Measurements from ENCODE around the gene LRRC27. TPM values are rescaled to one million over a fixed set of nuclear protein-coding genes. Genes with fewer than 3 reads are reported as not detected.
"Not testable (repeated sequence)": the region's sequence is repeated elsewhere in the genome, so short reads cannot be mapped to it uniquely, and the experiment has no call there.

Gene LRRC27
- total RNA-seq, 1 donor from 2014 or later, result 3.8 TPM

GRCh38 chr10:132310701-132311337, 21.2 kb upstream of the LRRC27 start:
- peak; percentile 44 for DNase-seq (ENCODE audit: low spot score)
- intact Hi-C loops (cut with DNase I), result no loop called here

DNA sequence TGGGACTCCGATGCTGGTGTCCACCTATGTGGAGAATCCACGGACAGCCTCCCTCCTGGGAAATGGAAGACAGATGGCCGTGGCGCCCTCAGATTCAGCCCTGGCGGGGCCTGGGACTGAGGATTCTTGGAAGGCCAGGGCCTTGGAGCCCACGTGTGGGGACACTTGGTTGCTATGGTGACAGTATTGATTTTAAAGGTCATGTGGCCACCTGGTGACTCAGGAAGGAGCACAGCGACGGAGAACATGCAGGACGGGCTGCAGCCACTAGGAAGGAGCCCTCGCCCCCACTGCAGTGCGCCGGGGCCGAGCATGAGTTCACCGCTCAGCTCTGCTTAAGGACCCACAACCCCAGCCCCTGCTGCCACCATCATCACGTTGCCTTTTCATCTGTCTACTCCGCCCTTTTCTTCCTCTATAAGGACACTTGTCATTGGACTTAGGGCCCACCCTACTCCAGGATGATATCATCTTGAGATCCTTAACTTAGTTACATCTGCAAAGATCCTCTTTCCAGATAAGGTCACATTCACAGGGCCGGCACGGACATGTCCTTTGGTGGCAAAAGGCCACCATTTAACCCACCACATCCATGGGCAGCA, 20.6 kb upstream of the LRRC27 start:
- intact Hi-C loops (cut with DNase I), result no loop called here
- DNase-seq (ENCODE audit: low spot score), result peak; percentile 62

DNA sequence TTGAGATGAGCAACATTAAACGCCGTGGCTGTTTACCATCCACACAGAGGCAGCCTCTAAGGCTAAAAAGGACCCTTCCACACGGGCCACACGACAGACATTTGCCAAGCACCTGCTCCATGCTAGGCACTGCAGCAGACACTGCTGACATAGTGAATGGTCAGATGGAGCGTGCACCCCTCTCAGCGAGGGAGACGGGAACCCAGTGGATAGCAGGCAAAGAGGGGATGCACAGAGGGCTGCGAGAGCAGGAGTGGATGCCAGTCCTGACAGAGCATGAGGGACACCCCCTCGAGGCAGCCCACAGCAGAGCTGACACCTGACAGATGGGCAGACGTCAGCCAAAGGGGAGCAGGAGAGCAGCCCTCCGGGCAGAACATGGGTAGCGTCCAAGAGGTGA, 18.7 kb upstream of the LRRC27 start:
- no peak for DNase-seq (ENCODE audit: low spot score)
- intact Hi-C loops (cut with DNase I), result no loop called here

DNA sequence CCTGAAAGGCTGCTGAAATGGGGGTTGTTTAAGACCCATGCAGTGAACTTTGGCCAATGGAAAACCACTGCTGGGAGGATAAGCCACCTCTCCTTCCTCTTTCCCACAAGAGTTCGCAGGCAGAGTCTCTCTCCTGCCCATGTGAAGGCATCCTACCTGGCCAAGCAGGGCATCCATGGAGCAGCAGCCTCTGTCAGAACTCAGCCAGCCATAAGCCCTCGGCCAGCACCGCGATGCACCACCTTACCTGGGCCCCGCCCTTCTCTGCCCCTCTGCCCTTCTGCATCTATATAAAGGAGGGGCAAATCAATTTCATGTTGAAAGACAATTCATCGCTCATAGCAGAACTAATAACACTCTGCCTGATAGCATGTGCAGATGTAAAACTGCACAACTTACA, 18.1 kb upstream of the LRRC27 start:
- intact Hi-C loops (cut with DNase I), result no loop called here
- DNase-seq (ENCODE audit: low spot score), result no peak

DNA sequence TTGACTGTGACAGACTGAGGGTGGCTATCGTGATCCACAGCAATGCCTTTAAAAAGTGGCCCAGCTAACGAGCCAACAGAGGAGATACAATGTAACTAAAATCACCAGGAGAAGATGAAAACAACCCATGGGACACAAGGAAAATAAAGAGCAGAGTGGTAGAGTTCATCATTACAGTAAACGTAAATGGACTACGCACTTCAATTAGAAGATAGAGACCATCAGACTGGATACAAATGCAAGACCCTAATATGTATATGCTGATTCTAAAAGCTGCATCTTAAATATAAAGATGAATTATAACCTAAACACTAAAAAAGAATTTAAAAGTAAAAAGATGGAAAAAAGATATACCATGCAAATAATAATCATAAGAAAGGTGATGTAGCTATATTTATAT, 17.7 kb upstream of the LRRC27 start:
- DNase-seq (ENCODE audit: low spot score), result no peak
- intact Hi-C loops (cut with DNase I), result no loop called here

- DNase-seq (ENCODE audit: low spot score); intact Hi-C loops (cut with DNase I): not testable (repeated sequence)
Observed at GRCh38 chr10:132314881-132315280, 17.1 kb upstream of the LRRC27 start.

DNA sequence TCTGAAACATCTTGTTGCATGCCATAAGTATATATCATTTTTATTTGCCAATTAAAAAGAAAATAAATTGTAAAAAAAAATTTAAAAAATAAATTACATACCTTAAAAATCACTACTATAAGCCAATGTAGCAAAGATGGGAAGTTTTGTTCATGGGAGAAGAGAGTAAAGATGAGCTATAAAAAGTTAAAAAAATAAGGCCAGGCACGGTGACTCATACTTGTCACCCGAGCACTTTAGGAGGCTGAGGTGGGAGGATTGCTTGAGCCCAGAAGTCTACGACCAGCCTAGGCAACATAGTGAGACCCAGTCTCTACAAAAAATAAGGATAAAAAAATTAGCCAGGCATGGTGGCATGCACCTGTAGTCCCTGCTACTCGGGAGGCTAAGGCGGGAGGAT, 15.9 kb upstream of the LRRC27 start:
- intact Hi-C loops (cut with DNase I), result no loop called here
- DNase-seq (ENCODE audit: low spot score), result no peak

DNA sequence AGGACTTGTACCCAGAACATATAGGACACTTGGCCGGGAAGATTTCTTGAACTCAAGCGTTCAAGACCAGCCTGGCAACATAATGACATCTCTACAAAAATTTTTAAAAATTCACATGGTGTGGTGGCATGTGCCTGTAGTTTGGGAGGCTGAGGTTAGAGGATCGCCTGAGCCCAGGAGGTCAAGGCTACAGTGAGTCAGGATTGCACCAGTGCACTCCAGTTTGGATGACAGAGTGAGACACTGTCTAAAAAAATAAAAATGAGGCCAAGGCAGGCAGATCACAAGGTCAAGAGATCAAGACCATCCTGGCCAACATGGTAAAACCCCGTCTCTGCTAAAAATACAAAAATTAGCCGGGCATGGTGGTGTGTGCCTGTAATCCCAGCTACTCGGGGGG, 14.5 kb upstream of the LRRC27 start:
- intact Hi-C loops (cut with DNase I); DNase-seq (ENCODE audit: low spot score): not testable (repeated sequence)

- intact Hi-C loops (cut with DNase I), result no loop called here
- DNase-seq (ENCODE audit: low spot score), result no peak
Observed at GRCh38 chr10:132319853-132320653, 11.9 kb upstream of the LRRC27 start.

DNA sequence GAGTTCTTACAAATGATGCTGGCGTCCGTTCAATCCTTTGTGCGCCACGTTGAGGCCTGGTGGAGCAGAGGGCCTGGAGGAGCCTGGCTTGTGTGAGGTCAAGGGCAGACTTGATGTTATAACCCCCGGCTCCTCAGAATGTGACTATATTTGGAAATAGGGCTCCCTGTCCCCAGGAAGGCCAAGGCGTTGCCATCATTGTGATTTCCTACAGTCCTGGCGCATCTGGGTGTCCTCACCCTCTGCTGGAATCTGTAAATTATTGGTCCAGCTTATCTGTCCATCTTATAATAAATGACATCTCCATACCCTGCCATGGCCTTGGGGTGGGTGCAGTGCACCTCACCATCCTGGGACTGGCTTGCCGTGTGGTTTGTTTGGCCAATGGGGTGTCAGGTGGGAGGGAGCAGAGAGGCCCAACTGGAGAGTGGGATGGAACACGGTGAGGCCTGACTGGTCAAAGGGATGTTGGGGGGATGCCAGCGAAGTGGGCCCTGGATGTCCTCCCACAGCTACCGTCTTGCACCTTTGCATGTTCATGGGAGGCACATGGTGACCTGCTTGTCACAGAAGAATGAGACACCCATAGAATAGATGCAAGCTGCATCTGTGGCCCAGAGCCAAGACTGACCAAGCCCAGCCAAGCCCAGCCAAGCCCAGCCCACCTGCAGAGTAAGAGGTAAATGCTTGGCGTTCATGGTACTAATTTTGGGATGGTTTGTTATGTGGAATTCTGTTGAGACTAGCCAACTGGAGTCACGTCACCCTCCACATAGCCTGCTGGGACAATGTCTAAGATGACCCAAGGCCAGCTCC, 11.1 kb upstream of the LRRC27 start:
- DNase-seq (ENCODE audit: low spot score), result no peak
- intact Hi-C loops (cut with DNase I), result no loop called here

- intact Hi-C loops (cut with DNase I), result no loop called here
- DNase-seq (ENCODE audit: low spot score), result no peak
Observed at GRCh38 chr10:132321726-132322125, 10.3 kb upstream of the LRRC27 start.

DNA sequence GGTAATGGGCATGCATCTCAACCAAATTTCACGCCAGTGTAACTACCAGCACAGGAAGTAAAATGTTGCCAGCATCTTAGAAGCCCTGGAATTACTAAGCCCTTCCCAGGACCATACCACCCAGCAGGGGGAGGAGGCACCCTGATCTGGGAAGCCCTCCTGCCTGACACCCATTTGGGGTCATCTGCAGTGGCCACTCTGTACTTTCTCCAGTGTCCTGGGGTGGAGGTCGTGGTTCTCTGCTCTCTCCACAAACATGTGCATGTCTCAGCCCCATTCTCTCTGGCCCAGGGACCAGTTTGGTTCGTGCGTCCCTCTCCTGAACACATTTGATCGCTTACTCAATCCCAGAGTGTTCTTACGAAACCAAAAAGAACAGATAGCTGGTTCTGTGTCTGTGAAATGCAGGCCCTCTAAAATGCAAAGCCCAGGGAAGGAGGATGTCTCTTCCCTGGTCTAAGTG, 9.4 kb upstream of the LRRC27 start:
- DNase-seq (ENCODE audit: low spot score), result no peak
- intact Hi-C loops (cut with DNase I), result no loop called here

GRCh38 chr10:132324186-132324585, 7.8 kb upstream of the LRRC27 start:
- intact Hi-C loops (cut with DNase I), result no loop called here
- no peak for DNase-seq (ENCODE audit: low spot score)

GRCh38 chr10:132326344-132326889, 5.6 kb upstream of the LRRC27 start:
- intact Hi-C loops (cut with DNase I), result no loop called here
- DNase-seq (ENCODE audit: low spot score), result no peak

GRCh38 chr10:132326925-132327324, 5.1 kb upstream of the LRRC27 start:
- intact Hi-C loops (cut with DNase I), result no loop called here
- DNase-seq (ENCODE audit: low spot score), result no peak

GRCh38 chr10:132328106-132328505, 3.9 kb upstream of the LRRC27 start:
- intact Hi-C loops (cut with DNase I), result no loop called here

DNA sequence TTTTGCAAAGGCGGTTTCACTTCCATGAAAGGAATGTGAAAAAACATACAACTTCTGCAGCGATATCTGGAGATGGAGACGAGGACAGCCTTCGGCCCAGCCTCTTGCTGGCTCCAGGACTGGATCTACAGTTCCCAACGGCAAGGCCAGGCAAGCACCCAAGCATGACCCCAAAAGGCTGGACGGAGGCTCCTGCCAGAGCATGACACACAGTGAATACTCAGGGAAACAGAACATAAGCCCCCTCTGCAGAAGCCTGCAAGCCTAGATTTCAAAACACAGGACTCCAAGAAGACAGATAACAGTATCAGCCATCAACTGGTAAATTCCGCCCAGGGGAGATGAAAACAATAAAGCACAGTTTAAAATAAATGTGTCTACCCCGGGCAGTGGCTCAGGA, 3.3 kb upstream of the LRRC27 start:
- no peak for DNase-seq (ENCODE audit: low spot score)
- intact Hi-C loops (cut with DNase I), result no loop called here

More at GRCh38 chr10:132328106-132328505, 3.9 kb upstream of the LRRC27 start:
- DNase-seq (ENCODE audit: low spot score), result no peak

GRCh38 chr10:132329565-132330485, 2.2 kb upstream of the LRRC27 start:
- intact Hi-C loops (cut with DNase I), result loop anchor here (2.0 kb wide), 1 partner anchor 21 kb away; no protein-coding TSS in a partner anchor
- no peak for DNase-seq (ENCODE audit: low spot score)

DNA sequence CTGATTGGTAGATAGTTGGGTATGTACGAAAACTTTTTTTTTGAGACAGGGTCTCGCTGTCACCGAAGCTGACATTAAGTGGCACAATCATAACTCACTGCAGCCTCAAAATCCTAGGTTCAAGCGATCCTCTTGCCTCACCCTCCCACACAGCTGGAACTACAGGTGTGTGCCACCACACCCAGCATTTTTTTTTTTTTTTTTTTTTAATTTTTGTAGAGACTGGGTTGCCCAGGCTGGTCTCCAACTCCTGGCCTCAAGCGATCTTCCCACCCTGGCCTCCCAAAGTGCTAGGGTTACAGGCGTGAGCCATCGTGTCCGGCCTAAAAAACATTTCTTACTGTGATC, 1.5 kb upstream of the LRRC27 start:
- intact Hi-C loops (cut with DNase I), result loop anchor here (2.0 kb wide), 1 partner anchor 22 kb away; no protein-coding TSS in a partner anchor
- no peak for DNase-seq (ENCODE audit: low spot score)
